Hepatocyte (in vitro differentiated cells): ENCODE measurements around the gene ATG10.

ENCODE experiments used
- EZH2 ChIP-seq: fragments of 200-600 bp; sonication (generic); IDR thresholded peaks from 2 replicates; pipeline ENCODE4 v1.6.1; 2016; ENCODE audit warnings: antibody characterized with exemption, mild to moderate bottlenecking, borderline replicate concordance
- EZH2phosphoT487 ChIP-seq: fragments of 200-600 bp; sonication (generic); IDR thresholded peaks from one replicate; pipeline ENCODE4 v1.6.1; 2018; ENCODE audit warnings: antibody characterized with exemption, mild to moderate bottlenecking, low read depth, moderate library complexity; ENCODE audit not compliant: unreplicated experiment, severe bottlenecking
- TF ChIP-seq, protein P1 (sequence below): fragments of 200-600 bp; sonication (generic); IDR thresholded peaks from 2 replicates; pipeline ENCODE4 v1.5.1; 2016; ENCODE audit warnings: antibody characterized with exemption, mild to moderate bottlenecking; ENCODE audit not compliant: poor library complexity

DNA sequence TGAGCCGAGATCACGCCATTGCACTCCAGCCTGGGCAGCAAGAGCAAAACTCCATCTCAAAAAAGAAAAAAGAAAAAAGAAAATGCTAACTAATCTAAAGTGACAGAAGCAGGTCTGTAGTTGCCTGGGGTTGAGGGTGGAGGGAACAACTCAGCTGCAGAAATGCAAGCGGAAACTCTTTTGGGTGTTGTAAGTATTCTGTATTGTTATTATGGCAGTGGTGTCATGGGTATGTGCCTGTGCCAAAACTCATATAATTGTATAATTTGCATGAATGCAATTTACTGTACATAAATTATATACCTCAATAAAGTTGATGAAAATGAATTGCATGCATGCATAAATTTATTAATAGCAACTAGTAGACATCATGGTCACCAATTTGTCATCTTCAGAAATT is 329.4 kb downstream of the ATG10 start:
- TF ChIP-seq, protein P1, sequence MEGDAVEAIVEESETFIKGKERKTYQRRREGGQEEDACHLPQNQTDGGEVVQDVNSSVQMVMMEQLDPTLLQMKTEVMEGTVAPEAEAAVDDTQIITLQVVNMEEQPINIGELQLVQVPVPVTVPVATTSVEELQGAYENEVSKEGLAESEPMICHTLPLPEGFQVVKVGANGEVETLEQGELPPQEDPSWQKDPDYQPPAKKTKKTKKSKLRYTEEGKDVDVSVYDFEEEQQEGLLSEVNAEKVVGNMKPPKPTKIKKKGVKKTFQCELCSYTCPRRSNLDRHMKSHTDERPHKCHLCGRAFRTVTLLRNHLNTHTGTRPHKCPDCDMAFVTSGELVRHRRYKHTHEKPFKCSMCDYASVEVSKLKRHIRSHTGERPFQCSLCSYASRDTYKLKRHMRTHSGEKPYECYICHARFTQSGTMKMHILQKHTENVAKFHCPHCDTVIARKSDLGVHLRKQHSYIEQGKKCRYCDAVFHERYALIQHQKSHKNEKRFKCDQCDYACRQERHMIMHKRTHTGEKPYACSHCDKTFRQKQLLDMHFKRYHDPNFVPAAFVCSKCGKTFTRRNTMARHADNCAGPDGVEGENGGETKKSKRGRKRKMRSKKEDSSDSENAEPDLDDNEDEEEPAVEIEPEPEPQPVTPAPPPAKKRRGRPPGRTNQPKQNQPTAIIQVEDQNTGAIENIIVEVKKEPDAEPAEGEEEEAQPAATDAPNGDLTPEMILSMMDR = no peak
- TF ChIP-seq EZH2 = no peak
- no peak for TF ChIP-seq EZH2phosphoT487
